GM10266 (cell line): ENCODE results near the gene LARP4.
A peak's percentile ranks its signal among the peaks of the same experiment; 100 is the strongest.
"Not testable (repeated sequence)": the region's sequence is repeated elsewhere in the genome, so short reads cannot be mapped to it uniquely, and the experiment has no call there.

Experiments used
- DNase-seq: peaks from one replicate; pipeline ENCODE4 v3.0.0; 2012; ENCODE audit errors: extremely low spot score
- TF ChIP-seq, protein P1 (sequence below): IDR thresholded peaks from 2 replicates; pipeline ENCODE4 v1.5.1; 2012; ENCODE audit warnings: mild to moderate bottlenecking, low read depth; ENCODE audit not compliant: control insufficient read depth, insufficient read depth; ENCODE audit errors: missing control alignments

Gene LARP4

DNA sequence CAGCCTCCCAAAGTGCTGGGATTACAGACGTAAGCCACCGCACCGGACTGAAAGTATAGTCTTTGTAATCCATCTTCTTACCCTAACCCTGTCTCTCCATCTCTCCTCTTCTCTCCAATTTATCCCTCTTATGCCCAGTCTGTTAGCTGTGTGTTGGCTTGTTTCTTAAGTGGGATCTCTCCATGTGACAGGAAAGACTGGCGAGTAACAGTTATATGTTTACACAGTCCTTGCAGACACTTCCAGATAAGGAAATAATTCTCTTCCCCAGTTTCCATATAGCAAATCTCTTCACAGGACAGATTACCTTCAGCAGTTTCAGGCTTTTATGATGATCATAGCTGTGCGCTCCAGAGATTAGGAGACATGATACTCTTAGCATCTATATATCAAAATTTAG, 88.1 kb downstream of the LARP4 start:
- TF ChIP-seq, protein P1, sequence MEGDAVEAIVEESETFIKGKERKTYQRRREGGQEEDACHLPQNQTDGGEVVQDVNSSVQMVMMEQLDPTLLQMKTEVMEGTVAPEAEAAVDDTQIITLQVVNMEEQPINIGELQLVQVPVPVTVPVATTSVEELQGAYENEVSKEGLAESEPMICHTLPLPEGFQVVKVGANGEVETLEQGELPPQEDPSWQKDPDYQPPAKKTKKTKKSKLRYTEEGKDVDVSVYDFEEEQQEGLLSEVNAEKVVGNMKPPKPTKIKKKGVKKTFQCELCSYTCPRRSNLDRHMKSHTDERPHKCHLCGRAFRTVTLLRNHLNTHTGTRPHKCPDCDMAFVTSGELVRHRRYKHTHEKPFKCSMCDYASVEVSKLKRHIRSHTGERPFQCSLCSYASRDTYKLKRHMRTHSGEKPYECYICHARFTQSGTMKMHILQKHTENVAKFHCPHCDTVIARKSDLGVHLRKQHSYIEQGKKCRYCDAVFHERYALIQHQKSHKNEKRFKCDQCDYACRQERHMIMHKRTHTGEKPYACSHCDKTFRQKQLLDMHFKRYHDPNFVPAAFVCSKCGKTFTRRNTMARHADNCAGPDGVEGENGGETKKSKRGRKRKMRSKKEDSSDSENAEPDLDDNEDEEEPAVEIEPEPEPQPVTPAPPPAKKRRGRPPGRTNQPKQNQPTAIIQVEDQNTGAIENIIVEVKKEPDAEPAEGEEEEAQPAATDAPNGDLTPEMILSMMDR: no peak
- DNase-seq: no peak

DNA sequence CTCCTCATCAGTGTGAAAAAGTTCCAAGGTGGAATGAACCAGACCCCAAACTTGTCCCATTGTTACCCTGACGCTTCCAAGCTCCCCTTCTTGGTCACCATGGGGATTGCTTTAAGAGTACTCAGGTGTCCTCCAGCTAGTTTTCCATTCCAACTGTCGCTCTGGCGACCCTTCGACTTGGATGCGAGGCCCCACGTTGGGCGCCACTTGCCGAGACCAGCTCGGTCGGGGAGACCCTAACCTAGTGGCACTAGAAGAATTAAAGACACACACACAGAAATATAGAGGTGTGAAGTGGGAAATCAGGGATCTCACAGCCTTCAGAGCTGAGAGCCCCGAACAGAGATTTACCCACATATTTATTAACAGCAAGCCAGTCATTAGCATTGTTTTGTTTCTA, 97.4 kb downstream of the LARP4 start:
- DNase-seq: not testable (repeated sequence)

DNA sequence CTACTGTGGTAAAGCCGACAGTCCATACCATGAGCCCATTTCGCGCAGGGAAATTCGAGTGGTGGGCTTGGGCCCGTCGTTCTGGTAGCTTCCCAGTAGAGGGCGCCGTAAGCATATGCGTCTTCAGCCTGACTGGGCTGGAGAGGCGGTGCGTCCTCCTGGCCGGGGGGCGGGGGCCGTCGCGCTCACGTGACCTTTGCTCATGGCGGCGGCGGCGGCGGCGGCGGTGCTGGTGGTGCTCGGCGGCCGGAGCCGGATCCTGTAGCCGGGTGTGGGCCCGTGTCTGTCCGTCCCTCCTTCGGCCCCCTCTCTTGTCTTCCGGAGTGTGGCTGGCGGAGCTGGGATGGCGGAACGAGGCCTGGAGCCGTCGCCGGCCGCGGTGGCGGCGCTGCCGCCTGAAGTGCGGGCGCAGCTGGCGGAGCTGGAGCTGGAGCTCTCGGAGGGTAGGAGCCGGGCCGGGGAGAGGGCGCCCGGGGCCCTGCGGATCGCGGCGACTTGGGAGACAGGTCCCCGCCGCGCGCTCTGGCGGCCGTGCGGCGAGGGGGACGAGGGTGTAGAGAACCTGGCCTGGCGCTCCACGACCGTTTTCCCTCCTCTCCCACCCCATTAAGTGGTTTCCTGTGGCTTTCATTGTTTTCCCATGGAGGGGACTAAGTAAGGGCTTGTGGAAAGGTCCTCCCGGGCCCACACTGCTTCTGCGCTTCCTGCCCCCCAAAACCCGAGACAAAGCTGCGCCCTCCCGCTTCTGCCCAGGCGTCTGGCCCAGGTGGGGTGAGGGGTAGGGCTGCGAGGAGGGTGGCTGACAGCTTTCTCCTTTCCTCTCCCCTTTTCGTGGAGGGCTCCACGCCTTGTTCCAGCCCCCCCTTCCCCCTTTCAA, 104.4 kb downstream of the LARP4 start, which contains the start of gene DIP2B:
Gene DIP2B, plus strand, starts transcription at position 188 of the 877 bp plus-strand sequence. Its CDS starts 156 bp downstream, at position 344.
- TF ChIP-seq, protein P1: peak; percentile 95
- peak; percentile 88 for DNase-seq

GRCh38 chr12:50505675-50506530, 105.2 kb downstream of the LARP4 start:
- TF ChIP-seq, protein P1: no peak
- peak; percentile 46 for DNase-seq

DNA sequence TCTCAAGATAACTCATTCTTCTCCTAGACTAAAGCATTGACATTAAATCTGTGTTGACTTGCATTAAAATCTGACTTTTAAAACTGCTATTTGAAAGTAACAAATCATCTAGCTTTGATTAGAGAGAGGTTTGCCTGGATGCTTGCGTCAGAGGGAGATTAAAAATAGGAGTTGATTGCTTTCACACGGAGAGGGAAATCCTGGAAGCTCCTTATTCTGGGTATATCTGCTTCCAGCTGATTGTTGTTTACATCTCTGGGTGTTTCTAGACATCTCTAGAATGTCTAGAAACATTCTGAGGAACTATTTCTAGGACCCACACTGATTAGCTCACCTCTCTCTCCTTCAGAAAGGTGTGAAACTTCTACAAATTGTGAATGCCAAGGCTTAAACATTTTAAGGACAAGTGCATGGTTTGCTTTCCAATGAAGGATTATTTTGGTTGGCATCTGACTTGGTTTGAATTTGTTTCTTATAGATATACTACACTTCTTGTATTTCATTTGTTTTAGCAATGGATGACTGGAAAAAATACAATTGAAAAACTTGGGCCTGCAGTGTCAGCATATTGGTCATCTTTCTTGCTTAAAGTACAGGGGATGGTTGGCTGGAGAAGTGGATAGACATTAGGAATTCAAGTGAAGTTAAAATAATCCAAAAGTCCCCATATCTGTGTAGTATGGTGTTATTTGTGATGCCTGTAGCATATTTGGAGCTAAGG, 106.2 kb downstream of the LARP4 start:
- TF ChIP-seq, protein P1: no peak
- no peak for DNase-seq

- TF ChIP-seq, protein P1: no peak
- no peak for DNase-seq
Measured at GRCh38 chr12:50507474-50507838, 106.8 kb downstream of the LARP4 start.

- DNase-seq: no peak
- TF ChIP-seq, protein P1: no peak
Measured at GRCh38 chr12:50507930-50508329, 107.2 kb downstream of the LARP4 start.
